GM18873 (cell line): ENCODE measurements around the gene HPSE2.
A peak's percentile ranks its signal among the peaks of the same experiment; 100 is the strongest.

Experiments
- ATAC-seq: cut with Tn5 transposase; IDR thresholded peaks from one replicate; pipeline ENCODE4 v1.9.1; 2021; ENCODE audit warnings: mild to moderate bottlenecking, moderate library complexity, moderate number of reproducible peaks; ENCODE audit not compliant: unreplicated experiment, low FRiP score

Gene HPSE2

GRCh38 chr10:98453729-98454128, 781.9 kb downstream of the HPSE2 start:
- ATAC-seq = no peak

DNA sequence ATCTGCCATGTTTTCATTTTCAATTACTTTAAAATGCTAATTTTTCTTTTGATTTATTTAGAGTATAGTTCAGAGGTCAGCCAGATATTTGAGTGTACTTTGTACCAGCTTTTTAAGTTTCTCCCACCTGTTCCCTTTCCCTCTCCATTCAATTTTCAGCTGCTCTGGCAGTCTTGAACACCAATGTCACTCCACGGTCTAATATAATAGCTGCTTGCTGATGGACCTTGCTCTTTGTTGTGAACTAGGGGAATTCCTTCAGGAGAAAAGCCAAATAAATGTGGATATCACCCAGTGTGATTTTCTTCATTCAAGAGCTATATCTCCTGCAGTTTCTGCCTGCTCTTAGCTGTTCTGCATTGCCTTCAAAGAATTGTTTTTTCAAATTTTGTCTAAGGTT, 785.0 kb downstream of the HPSE2 start:
- ATAC-seq = no peak

DNA sequence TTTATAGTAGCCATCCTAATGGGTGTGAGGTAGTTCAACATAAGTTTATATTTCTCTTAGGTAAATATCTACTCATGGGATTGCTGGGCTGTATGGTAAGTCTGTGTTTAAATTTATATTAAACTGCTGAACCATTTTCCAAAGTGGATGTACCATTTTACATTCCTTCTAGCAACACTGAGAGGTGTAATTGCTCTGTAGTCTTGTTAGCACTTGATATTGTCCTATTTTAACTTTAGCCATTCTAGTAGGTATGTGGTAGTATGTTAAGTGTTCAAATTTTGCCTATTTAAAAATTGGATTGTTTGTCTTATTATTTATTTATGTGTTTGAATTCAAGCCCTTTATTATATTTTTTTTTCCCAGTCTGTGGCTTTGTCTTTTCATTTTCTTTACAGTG, 786.4 kb downstream of the HPSE2 start:
- no peak for ATAC-seq

DNA sequence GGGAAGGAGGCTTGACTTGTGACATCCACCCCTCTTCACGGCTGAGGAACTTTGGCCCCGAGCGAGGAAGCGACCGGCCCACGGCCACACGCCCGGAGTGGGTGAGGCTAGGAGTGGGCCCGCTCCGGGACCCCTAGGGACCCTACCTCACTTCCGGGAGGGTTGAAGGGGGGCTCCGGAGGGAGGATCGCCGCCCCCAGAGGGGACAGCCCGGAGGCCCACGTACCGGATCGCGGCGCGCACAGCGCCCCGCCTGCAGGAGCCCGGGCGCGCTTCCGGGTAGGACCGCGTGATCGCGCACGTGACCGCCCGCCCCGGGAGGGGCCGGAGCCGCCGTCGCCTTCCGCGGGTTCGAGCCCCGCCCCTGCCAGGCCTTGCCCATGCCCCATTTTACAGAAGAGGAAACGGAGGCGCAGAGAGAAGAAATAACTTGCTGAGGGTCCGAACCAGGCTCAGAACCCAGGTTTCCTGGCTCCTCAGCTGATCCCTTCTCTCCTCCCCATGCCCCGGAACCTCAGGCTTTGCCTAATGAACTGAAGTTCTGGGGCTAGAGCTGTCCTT, 788.9 kb downstream of the HPSE2 start, which contains the start of gene HPS1:
HPS1 (minus strand) TSS at position 275 of the 561 bp plus-strand sequence. CDS start 3,695 bp downstream, outside the sequence.
- peak; percentile 67 for ATAC-seq

GRCh38 chr10:98446151-98446660, 789.4 kb downstream of the HPSE2 start:
- ATAC-seq = peak; percentile 15

- no peak for ATAC-seq
Measured at GRCh38 chr10:98445200-98445812, 790.3 kb downstream of the HPSE2 start.

DNA sequence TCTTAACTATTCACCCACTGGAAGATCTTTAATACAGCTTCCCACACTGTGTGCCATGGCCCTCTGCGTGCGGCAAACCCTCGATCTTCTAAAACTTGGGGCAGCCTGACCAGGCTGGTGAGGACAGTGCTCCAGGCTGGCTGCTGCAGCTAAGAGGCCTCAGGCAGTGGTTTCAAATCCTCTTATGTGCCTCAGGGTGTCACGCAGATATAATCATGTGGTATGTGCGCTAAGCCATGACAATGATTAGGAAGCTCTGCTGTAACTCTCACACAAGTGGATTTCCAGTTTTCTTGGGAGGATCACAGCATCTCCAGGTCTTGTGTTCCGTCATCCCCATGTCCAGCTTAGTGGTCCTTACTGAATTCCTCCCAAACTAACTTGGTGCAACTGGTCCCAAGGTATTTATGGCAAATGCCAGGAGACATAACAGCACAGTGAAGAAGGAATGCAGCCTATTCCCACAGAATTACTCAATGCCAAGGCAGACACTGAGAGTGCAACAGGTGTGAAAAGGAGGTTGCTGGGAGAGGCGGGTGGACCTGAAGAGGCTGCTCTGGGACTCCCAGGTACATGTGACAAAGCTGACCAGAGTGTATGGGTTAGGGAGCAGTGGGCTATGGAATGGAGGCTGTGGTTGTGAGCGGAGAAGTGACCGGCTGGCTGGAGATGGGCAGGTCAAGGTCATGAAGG, 791.2 kb downstream of the HPSE2 start:
- ATAC-seq = no peak

DNA sequence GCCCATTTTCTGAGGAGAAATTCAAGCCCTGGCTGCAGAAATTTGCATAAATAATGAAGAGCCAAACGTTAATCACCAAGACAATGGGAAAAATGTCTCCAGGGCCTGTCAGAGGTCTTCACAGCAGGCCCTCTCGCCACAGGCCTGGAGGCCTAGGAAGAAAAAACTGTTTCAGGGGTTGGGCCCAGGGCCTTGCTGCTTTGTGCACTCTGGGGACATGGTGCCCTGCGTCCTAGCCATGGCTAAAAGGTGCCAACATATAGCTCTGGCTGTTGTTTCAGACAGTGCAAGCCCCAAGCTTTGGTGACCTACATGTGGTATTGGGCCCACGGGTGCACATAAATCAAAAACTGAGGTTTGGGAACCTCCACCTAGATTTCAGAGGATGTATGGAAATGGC, 796.9 kb downstream of the HPSE2 start:
- no peak for ATAC-seq

GRCh38 chr10:98436704-98437103, 798.9 kb downstream of the HPSE2 start:
- no peak for ATAC-seq

GRCh38 chr10:98435178-98435577, 800.5 kb downstream of the HPSE2 start:
- no peak for ATAC-seq

GRCh38 chr10:98433881-98434732, 801.5 kb downstream of the HPSE2 start:
- ATAC-seq = no peak

DNA sequence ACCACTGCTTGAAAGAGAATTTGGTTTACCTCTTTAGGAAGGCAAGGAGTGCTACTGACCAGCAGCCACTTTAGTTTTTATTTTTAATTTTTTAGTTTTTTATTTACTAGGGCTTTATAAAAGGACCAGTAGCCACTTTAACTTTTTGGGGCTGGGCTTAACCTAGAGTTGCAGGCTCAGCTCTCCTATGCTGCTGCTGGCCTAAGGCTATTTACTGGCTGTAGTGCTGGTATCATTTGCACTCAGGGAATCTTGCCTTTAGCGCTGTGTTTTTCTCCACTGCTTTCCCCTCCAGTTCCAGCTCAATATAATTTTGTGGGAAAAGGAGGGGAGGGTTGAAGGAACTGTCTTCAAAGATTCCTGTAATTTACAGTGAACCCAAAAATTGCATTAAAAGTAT, 802.3 kb downstream of the HPSE2 start:
- ATAC-seq = no peak

GRCh38 chr10:98432330-98432729, 803.3 kb downstream of the HPSE2 start:
- no peak for ATAC-seq

- ATAC-seq = no peak
Measured at GRCh38 chr10:98431016-98431415, 804.6 kb downstream of the HPSE2 start.

DNA sequence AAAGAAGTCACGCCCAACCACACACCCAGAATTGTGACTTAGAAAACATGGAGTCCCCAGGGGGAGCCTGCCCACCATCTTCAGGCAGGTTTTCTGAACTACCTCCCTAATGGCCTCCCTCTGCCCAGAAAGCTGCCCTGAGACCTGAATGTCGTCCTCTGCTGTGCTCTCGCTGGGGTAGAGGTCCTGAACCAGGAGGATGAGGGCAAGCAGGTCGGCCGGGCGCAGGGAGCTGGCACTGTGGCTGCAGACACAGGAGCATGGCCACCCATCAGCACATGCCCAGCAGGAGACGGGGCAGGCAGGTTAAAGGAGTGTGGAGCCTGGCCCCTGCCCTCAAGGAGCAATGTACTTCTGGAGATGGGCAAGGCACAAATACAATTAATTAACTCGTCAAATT, 805.2 kb downstream of the HPSE2 start:
- no peak for ATAC-seq

DNA sequence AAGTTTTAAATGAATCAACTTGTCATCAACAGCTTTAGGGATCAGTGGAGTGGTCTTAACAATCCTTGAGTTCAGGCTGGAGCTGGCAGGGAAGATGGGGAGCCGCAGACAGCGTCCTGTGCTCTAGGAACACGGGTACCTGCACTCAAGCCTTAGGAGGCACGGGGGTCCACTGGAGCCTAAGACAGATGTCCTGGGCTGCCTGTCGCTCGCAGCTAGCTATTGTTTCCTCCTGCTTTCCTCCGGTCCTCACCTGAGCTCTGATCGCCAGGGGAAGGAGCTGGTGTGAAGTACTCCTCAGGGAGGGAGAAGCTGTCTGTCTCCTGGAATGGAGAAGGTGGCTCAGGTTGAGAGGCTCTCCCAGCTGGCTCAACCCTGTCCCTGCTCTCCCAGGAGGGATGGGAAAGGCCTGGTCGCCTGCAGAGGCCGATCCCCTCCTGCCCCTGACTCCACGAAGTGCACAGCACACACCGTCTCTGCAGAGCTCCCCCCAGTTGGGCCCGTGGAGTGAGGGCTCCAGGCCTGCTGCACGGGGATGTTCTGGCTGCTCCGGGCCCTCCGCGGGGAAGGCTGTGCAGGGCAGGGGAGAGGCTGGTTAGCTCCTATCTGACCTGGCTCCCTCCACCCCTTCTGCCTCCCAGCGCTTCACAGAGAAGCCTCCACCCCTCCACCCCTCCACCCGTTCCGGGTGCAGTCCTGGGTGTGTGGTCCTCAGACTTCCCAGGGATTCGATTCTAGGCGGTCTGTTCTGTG, 806.2 kb downstream of the HPSE2 start:
- ATAC-seq = no peak

DNA sequence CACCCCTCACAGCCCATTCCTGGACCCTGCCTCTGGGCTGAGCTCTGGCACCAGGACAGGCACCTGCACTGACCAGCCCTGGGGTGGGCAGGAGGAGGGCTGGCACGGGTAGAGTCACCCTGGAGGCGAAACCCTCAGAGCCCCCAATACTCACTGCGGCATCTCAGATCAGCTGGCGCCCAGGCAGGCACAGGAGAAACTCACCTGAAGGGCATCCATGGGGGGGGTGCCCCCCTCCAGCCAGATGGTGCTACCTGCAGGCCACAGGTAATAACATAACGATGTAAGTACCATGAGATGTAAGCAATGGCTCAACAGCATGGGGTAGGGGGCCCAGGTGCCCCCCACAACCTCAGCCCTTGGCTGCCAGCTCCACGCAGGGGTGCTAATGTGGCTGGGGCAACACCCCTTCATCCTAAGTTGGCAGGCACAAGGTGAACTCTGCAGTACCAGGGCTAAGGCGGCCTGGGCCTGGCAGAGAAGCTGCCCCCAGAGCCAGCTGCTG, 808.6 kb downstream of the HPSE2 start:
- no peak for ATAC-seq

DNA sequence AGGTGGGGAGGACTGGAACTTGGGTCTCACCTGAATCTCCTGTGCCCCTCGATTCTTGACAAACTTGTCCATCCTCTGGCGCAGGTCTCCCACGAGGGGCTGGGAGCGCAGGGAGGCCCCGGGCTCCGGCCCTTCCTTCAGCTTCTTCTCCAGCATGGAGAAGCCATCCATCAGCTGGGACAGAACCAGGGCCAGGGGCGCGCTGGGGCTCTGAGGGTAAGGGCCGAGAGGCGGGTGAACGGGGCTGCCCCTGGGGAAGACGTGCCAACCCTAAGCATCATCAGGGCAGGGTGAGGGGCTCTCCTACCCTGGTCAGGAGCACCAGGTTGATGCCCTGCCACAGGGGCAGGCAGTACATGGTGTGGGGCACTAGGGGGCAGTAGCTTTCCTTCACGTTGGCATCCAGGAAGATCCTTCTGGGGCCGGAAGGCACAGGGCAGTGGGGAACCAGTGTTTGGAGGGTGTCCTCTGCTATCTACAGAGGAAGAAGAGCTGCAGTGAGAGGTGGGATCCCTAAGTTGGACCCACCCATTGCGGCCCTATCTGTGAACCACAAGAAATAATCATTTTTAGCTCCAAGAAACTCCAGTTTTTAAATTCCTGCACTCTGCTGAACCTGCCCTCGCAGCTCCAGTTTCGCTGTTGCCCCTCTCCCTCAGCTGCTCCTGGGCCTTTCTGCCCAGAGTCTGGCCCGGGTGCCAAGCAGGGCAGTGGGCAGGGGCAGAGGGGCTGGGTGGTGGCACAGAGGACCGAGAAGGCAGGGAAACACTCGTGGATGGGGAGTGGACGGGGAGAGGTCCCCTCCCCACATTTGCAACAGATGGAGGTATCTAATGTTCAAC, 809.9 kb downstream of the HPSE2 start:
- ATAC-seq = no peak
